Measurements from ENCODE around the gene CFAP20DC. TPM values are rescaled to one million over a fixed set of nuclear protein-coding genes. Genes with fewer than 3 reads are reported as not detected.

The CFAP20DC gene
- total and polyA plus RNA-seq, 2 experiments from 2014 or later = 7.4 to 11.4 TPM

GRCh38 chr3:58799271-58799670, 250.6 kb downstream of the CFAP20DC start:
- H3K36me3 ChIP-seq (ENCODE audit: insufficient read depth) = no peaks in the 10 kb centered on the region
- no peaks in the 10 kb centered on the region for H3K79me2 ChIP-seq (replicated peaks; ENCODE audit: insufficient read depth)
- H3K9me2 ChIP-seq (ENCODE audit: insufficient read depth) = no peaks in the 10 kb centered on the region; the same call in 1 of the 2 replicates
- no peaks in the 10 kb centered on the region for H3K27me3 ChIP-seq (ENCODE audit: insufficient read depth)
- DNase-seq (ENCODE audit: low spot score) (no peak), ATAC-seq (no peak)
- peaks cover 4% of the 10 kb centered on the region for H3K27me3 Mint-ChIP-seq (ENCODE audit: insufficient read depth, low read depth, poor library complexity)
- H4K20me1 ChIP-seq (replicated peaks; ENCODE audit: insufficient read depth) = no peaks in the 10 kb centered on the region
- no peaks in the 10 kb centered on the region for H3F3A ChIP-seq (replicated peaks; ENCODE audit: low read depth)
- no peak overlapping the region for H3K4me3 Mint-ChIP-seq
- H3K27ac Mint-ChIP-seq = no peak overlapping the region
- no peaks in the 10 kb centered on the region; the same call in 1 of the 3 replicates for H3K4me1 Mint-ChIP-seq
- H2AFZ ChIP-seq = no peak overlapping the region
- H3K9me3 Mint-ChIP-seq = no peaks in the 10 kb centered on the region
- H3K27ac ChIP-seq (ENCODE audit: low read depth) = no peak overlapping the region
- H3K36me3 Mint-ChIP-seq (ENCODE audit: low read depth) = no peaks in the 10 kb centered on the region
- no peak for TF ChIP-seq STAT1 (IDR thresholded peaks at IDR 0.05; ENCODE audit: unreplicated experiment)
- TF ChIP-seq CTCF (conservative IDR thresholded peaks at IDR 0.05; ENCODE audit: low read depth in 2 of 2) = no peak
- H3K4me3 ChIP-seq = no peak overlapping the region
- no peak overlapping the region for H3K4me2 ChIP-seq
- no peaks in the 10 kb centered on the region for H3K4me1 ChIP-seq (ENCODE audit: insufficient read depth)

- no peaks in the 10 kb centered on the region for H3K36me3 ChIP-seq (ENCODE audit: insufficient read depth)
- DNase-seq (ENCODE audit: low spot score) (no peak), ATAC-seq (no peak)
- peaks cover 4% of the 10 kb centered on the region for H3K27me3 Mint-ChIP-seq (ENCODE audit: insufficient read depth, low read depth, poor library complexity)
- H3K4me3 Mint-ChIP-seq = no peak overlapping the region
- H3K4me1 ChIP-seq (ENCODE audit: insufficient read depth) = peaks cover 3% of the 10 kb centered on the region; the same call in 1 of the 2 replicates
- no peaks in the 10 kb centered on the region for H4K20me1 ChIP-seq (replicated peaks; ENCODE audit: insufficient read depth)
- peaks cover 4% of the 10 kb centered on the region; the same call in 2 of the 3 replicates for H3K4me1 Mint-ChIP-seq
- no peaks in the 10 kb centered on the region for H3K36me3 Mint-ChIP-seq (ENCODE audit: low read depth)
- no peaks in the 10 kb centered on the region for H3F3A ChIP-seq (replicated peaks; ENCODE audit: low read depth)
- no peak overlapping the region for H3K27ac Mint-ChIP-seq
- H3K79me2 ChIP-seq (replicated peaks; ENCODE audit: insufficient read depth) = no peaks in the 10 kb centered on the region
- no peak overlapping the region for H3K4me2 ChIP-seq
- no peak overlapping the region for H3K4me3 ChIP-seq
- H3K27me3 ChIP-seq (ENCODE audit: insufficient read depth) = no peaks in the 10 kb centered on the region
- H3K9me2 ChIP-seq (ENCODE audit: insufficient read depth) = no peaks in the 10 kb centered on the region
- no peak overlapping the region for H3K27ac ChIP-seq (ENCODE audit: low read depth)
- H3K9me3 Mint-ChIP-seq = no peaks in the 10 kb centered on the region
- H2AFZ ChIP-seq = no peak overlapping the region
- no peak for TF ChIP-seq POLR2AphosphoS5 (IDR thresholded peaks at IDR 0.05; ENCODE audit: low read depth)
- no peak for TF ChIP-seq EZH2phosphoT487 (IDR thresholded peaks at IDR 0.05; ENCODE audit: unreplicated experiment)
- TF ChIP-seq ETS1 (IDR thresholded peaks at IDR 0.05) = no peak
- no peak for TF ChIP-seq NANOG (IDR thresholded peaks at IDR 0.05; ENCODE audit: borderline replicate concordance)
- TF ChIP-seq ZNF331 (CRISPR knock-in tag; IDR thresholded peaks at IDR 0.05; ENCODE audit: low read depth) = no peak
- no peak for TF ChIP-seq ZNF462 (CRISPR knock-in tag; IDR thresholded peaks at IDR 0.05)
- no peak for TF ChIP-seq REST (IDR thresholded peaks at IDR 0.05; ENCODE audit: unreplicated experiment)
- TF ChIP-seq CREB1 (CRISPR knock-in tag; IDR thresholded peaks at IDR 0.05; ENCODE audit: low read depth) = no peak
Measured at GRCh38 chr3:58798312-58798711, 251.5 kb downstream of the CFAP20DC start.
